Neutrophil (primary cell): ENCODE measurements around the gene OXA1L.
A peak's percentile ranks its signal among the peaks of the same experiment; 100 is the strongest.
"Not testable (repeated sequence)": the region's sequence is repeated elsewhere in the genome, so short reads cannot be mapped to it uniquely, and the experiment has no call there.

ENCODE experiments used
- H3K27ac ChIP-seq: fragments of 200-600 bp; sonication (generic); 2 replicates; pipeline ENCODE4 v1.5.1; 2016; ENCODE audit warnings: mild to moderate bottlenecking, moderate library complexity
- H3K27me3 ChIP-seq: fragments of 200-600 bp; sonication (generic); 2 replicates; pipeline ENCODE4 v1.6.0; 2016; ENCODE audit warnings: mild to moderate bottlenecking
- H3K36me3 ChIP-seq: fragments of 200-600 bp; sonication (generic); 2 replicates; pipeline ENCODE4 v1.5.1; 2017
- H3K4me1 ChIP-seq, 2 experiments: fragments of 200-600 bp in 1 of 2; sonication (generic) in 1 of 2; 1 replicate in 1 of 2; 2 replicates in 1 of 2; pipeline versions ENCODE4 v1.5.1 to v1.6.1; 2013 to 2016; ENCODE audit warnings: low read depth in 1 of 2, low read length in 1 of 2, mild to moderate bottlenecking in 1 of 2, moderate library complexity in 1 of 2; ENCODE audit not compliant: control insufficient read depth in 1 of 2, insufficient read depth in 1 of 2
- H3K4me3 ChIP-seq, 2 experiments: fragments of 200-600 bp in 1 of 2; sonication (generic) in 1 of 2; 1 replicate in 1 of 2; 2 replicates in 1 of 2; pipeline ENCODE4 v1.5.1; 2013 to 2016; ENCODE audit warnings: low read depth in 1 of 2, low read length in 1 of 2, mild to moderate bottlenecking in 1 of 2, moderate library complexity in 1 of 2
- H3K9me3 ChIP-seq: fragments of 200-600 bp; sonication (generic); 2 replicates; pipeline ENCODE4 v1.5.1; 2016
- TF ChIP-seq, protein P1 (sequence below): fragments of 200-600 bp; sonication (generic); IDR thresholded peaks from 2 replicates; pipeline ENCODE4 v1.5.1; 2016; ENCODE audit warnings: antibody characterized with exemption

Gene OXA1L

GRCh38 chr14:22766457-22767322 is at the start of gene OXA1L:
Gene OXA1L (plus strand): TSS chr14:22766688. CDS start chr14:22766702, 14 bp downstream.
- peak within 1 kb of the TSS; percentile 78 to 95 for H3K4me3 ChIP-seq
- TF ChIP-seq, protein P1, sequence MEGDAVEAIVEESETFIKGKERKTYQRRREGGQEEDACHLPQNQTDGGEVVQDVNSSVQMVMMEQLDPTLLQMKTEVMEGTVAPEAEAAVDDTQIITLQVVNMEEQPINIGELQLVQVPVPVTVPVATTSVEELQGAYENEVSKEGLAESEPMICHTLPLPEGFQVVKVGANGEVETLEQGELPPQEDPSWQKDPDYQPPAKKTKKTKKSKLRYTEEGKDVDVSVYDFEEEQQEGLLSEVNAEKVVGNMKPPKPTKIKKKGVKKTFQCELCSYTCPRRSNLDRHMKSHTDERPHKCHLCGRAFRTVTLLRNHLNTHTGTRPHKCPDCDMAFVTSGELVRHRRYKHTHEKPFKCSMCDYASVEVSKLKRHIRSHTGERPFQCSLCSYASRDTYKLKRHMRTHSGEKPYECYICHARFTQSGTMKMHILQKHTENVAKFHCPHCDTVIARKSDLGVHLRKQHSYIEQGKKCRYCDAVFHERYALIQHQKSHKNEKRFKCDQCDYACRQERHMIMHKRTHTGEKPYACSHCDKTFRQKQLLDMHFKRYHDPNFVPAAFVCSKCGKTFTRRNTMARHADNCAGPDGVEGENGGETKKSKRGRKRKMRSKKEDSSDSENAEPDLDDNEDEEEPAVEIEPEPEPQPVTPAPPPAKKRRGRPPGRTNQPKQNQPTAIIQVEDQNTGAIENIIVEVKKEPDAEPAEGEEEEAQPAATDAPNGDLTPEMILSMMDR = peak; percentile 18
- H3K27me3 ChIP-seq = no peaks in the 10 kb centered on the region
- H3K36me3 ChIP-seq = peaks cover 26% of the 10 kb centered on the region
- H3K4me1 ChIP-seq = peaks cover 24 to 26% of the 10 kb centered on the region in 2 experiments
- H3K9me3 ChIP-seq = no peaks in the 10 kb centered on the region
- peak within 1 kb of the TSS; percentile 91 for H3K27ac ChIP-seq

DNA sequence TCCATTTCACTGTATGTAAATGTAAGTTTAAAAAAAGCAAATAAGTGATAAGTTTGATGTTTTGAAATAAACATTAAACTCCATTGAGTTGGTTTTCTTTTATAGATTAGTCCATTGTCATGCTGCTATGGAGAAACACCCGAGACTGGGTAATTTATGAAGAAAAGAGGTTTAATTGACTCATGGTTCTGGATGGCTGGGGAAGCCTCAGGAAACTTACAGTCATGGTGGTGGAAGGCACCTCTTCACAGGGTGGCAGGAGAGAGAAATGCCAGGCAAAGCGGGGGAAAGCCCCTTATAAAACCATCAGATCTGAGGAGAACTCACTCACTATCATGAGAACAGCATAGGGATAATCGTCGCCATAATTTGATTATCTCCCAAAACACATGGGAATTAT is 48.4 kb upstream of the OXA1L start:
- TF ChIP-seq, protein P1 = no peak
- H3K27me3 ChIP-seq = peaks cover 81% of the 10 kb centered on the region
- no peak overlapping the region for H3K4me3 ChIP-seq
- H3K27ac ChIP-seq = no peak overlapping the region
- H3K36me3 ChIP-seq = no peaks in the 10 kb centered on the region
- H3K4me1 ChIP-seq = peaks cover 4 to 5% of the 10 kb centered on the region in 2 experiments
- H3K9me3 ChIP-seq = no peaks in the 10 kb centered on the region

DNA sequence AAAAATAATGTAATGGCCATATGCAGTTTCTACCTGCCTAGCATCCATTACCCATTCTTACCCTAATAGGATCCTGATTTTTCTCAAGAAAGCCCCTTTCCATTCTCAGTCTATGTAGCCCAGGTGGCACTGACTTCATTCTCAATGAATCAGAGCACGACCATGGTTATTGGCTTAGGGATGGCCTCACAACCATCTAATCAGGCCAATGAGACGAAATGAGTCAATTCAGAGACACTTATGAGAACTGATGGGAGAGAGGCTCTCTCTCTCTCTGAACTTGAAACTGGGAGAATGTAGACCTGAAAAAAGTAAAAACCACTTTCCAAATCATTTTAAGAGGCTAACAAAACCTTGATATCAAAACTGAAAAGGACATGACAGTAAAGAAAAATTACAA is 45.3 kb upstream of the OXA1L start:
- Histone ChIP-seq H3K27ac (no peak overlapping the region), H3K4me3 (no peak overlapping the region), H3K4me1 (no peaks in the 10 kb centered on the region), H3K9me3 (no peaks in the 10 kb centered on the region), H3K36me3 (no peaks in the 10 kb centered on the region), H3K27me3 (peaks cover 63% of the 10 kb centered on the region)
- TF ChIP-seq, protein P1 = no peak

DNA sequence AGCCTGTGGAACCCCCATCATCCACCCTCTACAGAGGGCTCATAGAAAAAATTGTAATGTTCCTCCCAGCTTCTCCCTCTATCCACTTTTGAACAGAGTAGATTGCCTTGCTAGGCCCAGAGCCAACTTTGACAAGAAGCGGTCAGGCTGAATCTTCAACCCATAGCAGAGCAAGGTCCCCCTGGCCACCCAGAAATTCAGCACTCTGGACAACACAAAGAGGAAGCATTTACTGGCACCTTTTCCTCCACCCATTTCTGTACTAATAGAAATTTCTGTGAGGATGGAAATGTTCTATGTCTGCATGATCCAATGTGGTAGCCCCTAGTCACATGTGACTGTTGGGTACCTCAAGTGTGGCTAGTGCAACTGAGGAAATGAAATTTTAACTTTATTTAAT is 42.7 kb upstream of the OXA1L start:
- Histone ChIP-seq H3K4me1 (no peaks in the 10 kb centered on the region), H3K36me3 (no peaks in the 10 kb centered on the region), H3K9me3 (no peaks in the 10 kb centered on the region), H3K4me3 (no peak overlapping the region), H3K27ac (no peak overlapping the region), H3K27me3 (peaks cover 37% of the 10 kb centered on the region)
- TF ChIP-seq, protein P1 = no peak

DNA sequence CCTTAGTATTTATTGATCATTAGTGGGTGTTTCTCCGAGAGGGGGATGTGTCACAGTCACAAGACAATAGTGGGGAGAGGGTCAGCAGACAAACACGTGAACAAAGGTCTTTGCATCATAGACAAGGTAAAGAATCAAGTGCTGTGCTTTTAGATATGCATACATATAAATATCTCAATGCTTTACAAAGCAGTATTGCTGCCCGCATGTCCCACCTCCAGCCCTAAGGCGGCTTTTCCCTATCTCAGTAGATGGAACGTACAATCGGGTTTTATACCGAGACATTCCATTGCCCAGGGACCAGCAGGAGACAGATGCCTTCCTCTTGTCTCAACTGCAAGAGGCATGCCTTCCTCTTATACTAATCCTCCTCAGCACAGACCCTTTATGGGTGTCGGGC is 41.6 kb upstream of the OXA1L start:
- H3K9me3 ChIP-seq, H3K27ac ChIP-seq, H3K4me3 ChIP-seq, H3K36me3 ChIP-seq, H3K4me1 ChIP-seq: not testable (repeated sequence)
- H3K27me3 ChIP-seq = peaks cover 26% of the 10 kb centered on the region

DNA sequence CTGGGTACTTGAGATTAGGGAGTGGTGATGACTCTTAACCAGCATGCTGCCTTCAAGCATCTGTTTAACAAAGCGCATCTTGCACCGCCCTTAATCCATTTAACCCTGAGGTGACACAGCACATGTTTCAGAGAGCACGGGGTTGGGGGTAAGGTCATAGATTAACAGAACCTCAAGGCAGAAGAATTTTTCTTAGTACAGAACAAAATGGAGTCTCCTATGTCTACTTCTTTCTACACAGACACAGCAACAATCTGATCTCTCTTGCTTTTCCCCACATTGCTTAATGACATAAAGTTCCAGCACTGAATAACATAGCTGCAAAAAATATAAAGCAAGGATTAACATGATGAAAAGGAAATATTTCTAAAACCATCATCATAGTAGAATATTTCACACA is 41.1 kb upstream of the OXA1L start:
- not testable (repeated sequence) for H3K4me1 ChIP-seq, H3K27ac ChIP-seq, H3K9me3 ChIP-seq, H3K4me3 ChIP-seq, H3K36me3 ChIP-seq
- peaks cover 21% of the 10 kb centered on the region for H3K27me3 ChIP-seq
